ENCODE data around the gene NAT8L. TPM values are rescaled to one million over a fixed set of nuclear protein-coding genes. Genes with fewer than 3 reads are reported as not detected.

The NAT8L gene
- total RNA-seq, 1 donor from 2014 or later = 1.6 TPM

DNA sequence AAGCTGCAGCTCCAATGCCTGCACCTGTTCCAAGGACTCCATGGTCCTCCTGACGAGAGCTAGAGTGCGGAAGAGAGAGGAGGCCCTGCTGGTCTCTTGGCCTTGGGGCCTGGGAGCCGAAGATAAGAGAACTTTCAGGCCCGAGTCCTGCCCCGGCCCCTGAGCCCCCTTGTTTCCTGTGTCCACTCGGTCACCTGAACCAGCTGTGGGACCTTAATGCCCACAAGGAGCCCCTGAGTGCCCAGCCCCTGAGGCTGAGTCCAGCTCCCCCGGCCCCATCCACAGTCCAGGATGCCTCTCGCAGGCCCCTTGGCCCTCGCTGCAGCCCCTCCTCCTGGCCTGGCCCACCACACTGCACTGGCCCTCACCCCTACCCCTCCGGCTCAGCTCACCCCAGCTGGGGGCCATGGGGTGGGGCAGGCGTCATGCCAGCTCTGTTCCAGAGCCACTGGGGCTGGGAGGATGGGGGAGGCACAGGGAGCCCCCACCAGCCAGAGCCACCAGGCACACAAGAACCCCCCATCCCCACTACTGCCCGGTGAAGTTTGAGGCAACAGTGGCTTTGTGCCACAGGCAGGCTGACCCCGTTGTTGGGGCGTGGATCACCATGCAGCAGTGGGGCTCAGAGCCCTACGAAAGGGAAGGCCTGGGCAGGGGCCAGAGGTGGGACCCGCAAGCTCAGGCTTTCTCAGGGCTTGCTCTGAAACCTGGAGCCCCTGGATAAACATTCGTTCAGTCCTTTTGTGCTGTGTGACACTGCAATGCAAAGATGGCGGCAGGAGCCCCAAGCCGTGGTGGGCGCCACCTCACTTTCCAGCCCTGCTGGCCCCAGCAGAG, 14.1 kb downstream of the NAT8L start:
- no peak overlapping the region for H3K9ac ChIP-seq (ENCODE audit: low read length)
- Mint-ChIP-seq H3K36me3 (ENCODE audit: low read depth, unreplicated experiment) (no peaks in the 10 kb centered on the region), H3K27me3 (ENCODE audit: low read depth, unreplicated experiment) (peaks cover 26% of the 10 kb centered on the region), H3K27ac (ENCODE audit: unreplicated experiment) (no peak overlapping the region), H3K9me3 (ENCODE audit: unreplicated experiment) (no peaks in the 10 kb centered on the region), H3K4me1 (ENCODE audit: low read depth, unreplicated experiment) (peaks cover 2% of the 10 kb centered on the region), H3K4me3 (ENCODE audit: unreplicated experiment) (no peak overlapping the region)
- no peak overlapping the region for H3K4me3 ChIP-seq (ENCODE audit: insufficient read depth, low read depth, low read length)
- H3K36me3 ChIP-seq (ENCODE audit: insufficient read depth, low read length) = no peaks in the 10 kb centered on the region
- no peak overlapping the region for H3K4me2 ChIP-seq (ENCODE audit: low read length)
- peaks cover 2% of the 10 kb centered on the region for H3K27me3 ChIP-seq (ENCODE audit: insufficient read depth, low read length)
- no peak overlapping the region for H2AFZ ChIP-seq (ENCODE audit: low read depth, low read length)
- DNase-seq (ENCODE audit: low read depth) (no peak), FAIRE-seq (no peak)
- H4K20me1 ChIP-seq (ENCODE audit: insufficient read depth, low read length) = no peaks in the 10 kb centered on the region
- H3K4me1 ChIP-seq (ENCODE audit: insufficient read depth, low read length) = no peaks in the 10 kb centered on the region
- H3K9me3 ChIP-seq (ENCODE audit: insufficient read depth, low read depth, low read length) = peaks cover 2% of the 10 kb centered on the region
- no peaks in the 10 kb centered on the region for H3K79me2 ChIP-seq (ENCODE audit: insufficient read depth, low read length)
- no peak overlapping the region for H3K27ac ChIP-seq (ENCODE audit: low read depth, low read length)
- TF ChIP-seq, protein P1, sequence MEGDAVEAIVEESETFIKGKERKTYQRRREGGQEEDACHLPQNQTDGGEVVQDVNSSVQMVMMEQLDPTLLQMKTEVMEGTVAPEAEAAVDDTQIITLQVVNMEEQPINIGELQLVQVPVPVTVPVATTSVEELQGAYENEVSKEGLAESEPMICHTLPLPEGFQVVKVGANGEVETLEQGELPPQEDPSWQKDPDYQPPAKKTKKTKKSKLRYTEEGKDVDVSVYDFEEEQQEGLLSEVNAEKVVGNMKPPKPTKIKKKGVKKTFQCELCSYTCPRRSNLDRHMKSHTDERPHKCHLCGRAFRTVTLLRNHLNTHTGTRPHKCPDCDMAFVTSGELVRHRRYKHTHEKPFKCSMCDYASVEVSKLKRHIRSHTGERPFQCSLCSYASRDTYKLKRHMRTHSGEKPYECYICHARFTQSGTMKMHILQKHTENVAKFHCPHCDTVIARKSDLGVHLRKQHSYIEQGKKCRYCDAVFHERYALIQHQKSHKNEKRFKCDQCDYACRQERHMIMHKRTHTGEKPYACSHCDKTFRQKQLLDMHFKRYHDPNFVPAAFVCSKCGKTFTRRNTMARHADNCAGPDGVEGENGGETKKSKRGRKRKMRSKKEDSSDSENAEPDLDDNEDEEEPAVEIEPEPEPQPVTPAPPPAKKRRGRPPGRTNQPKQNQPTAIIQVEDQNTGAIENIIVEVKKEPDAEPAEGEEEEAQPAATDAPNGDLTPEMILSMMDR (IDR thresholded peaks at IDR 0.05; ENCODE audit: insufficient read depth, low read depth, low read length) = no peak
- TF ChIP-seq EZH2 (IDR thresholded peaks at IDR 0.05; ENCODE audit: insufficient read depth, low read length) = no peak

DNA sequence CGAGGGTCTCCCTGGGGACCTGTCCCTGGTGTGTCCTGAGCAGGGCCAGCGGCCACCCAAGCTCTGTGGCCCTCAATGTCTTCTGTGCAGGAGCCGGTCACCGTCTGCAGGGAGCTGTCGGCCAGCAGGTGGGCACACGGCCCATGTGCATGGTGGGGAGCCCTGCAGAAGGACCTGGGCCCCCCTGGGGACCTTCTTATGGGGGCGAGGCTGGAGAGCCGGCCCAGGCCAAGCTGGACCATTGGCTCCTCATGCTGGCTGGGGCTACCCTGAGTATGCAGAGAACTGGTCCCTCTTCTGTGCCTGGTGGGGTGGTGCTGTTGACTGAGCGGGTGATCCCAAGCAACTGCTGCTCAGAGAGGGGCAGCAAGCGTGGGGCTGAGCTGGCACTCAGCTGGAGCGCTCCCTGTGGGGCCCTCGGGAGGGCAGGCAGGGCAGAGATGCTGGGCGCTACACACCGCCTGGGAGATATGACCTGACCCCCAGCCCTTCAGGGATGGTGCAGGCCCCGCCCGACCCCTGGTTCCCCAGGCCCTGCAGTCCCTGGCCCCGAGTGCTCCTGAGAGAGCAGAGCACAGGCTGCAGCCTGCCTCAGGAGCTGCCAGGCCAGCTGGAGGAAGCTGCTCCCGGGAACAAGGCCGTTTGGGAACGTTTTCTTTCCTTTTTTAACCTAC, 14.8 kb downstream of the NAT8L start:
- Histone ChIP-seq H3K4me1 (ENCODE audit: insufficient read depth, low read length) (no peaks in the 10 kb centered on the region), H3K4me2 (ENCODE audit: low read length) (no peak overlapping the region), H3K36me3 (ENCODE audit: insufficient read depth, low read length) (no peaks in the 10 kb centered on the region), H3K27me3 (ENCODE audit: insufficient read depth, low read length) (peaks cover 2% of the 10 kb centered on the region), H4K20me1 (ENCODE audit: insufficient read depth, low read length) (no peaks in the 10 kb centered on the region), H2AFZ (ENCODE audit: low read depth, low read length) (no peak overlapping the region), H3K9me3 (ENCODE audit: insufficient read depth, low read depth, low read length) (no peaks in the 10 kb centered on the region), H3K27ac (ENCODE audit: low read depth, low read length) (no peak overlapping the region), H3K79me2 (ENCODE audit: insufficient read depth, low read length) (no peaks in the 10 kb centered on the region), H3K4me3 (ENCODE audit: insufficient read depth, low read depth, low read length) (no peak overlapping the region), H3K9ac (ENCODE audit: low read length) (no peak overlapping the region)
- TF ChIP-seq, protein P1 (IDR thresholded peaks at IDR 0.05; ENCODE audit: insufficient read depth, low read depth, low read length) = no peak
- TF ChIP-seq EZH2 (IDR thresholded peaks at IDR 0.05; ENCODE audit: insufficient read depth, low read length) = no peak
- no peaks in the 10 kb centered on the region for H3K9me3 Mint-ChIP-seq (ENCODE audit: unreplicated experiment)
- no peak overlapping the region for H3K27ac Mint-ChIP-seq (ENCODE audit: unreplicated experiment)
- no peak overlapping the region for H3K4me3 Mint-ChIP-seq (ENCODE audit: unreplicated experiment)
- H3K4me1 Mint-ChIP-seq (ENCODE audit: low read depth, unreplicated experiment) = peaks cover 2% of the 10 kb centered on the region
- peaks cover 34% of the 10 kb centered on the region for H3K27me3 Mint-ChIP-seq (ENCODE audit: low read depth, unreplicated experiment)
- DNase-seq (ENCODE audit: low read depth) = no peak
- FAIRE-seq = no peak
- no peaks in the 10 kb centered on the region for H3K36me3 Mint-ChIP-seq (ENCODE audit: low read depth, unreplicated experiment)

Data from astrocyte (in vitro differentiated cells and primary cell).